Measurements from ENCODE around the gene MGARP.

GRCh38 chr4:139229534-139230039, 50.4 kb downstream of the MGARP start:
- peak; percentile 88 for TF ChIP-seq CTCF (conservative IDR thresholded peaks at IDR 0.05; ENCODE audit: low read length)
- no peak for TF ChIP-seq EZH2phosphoT487 (IDR thresholded peaks at IDR 0.05; ENCODE audit: borderline replicate concordance, low read depth, low read length)
